A549 (cell line): ENCODE data around the gene SCARB1. TPM values are rescaled to one million over a fixed set of nuclear protein-coding genes. Genes with fewer than 3 reads are reported as not detected.

Source experiments
- ATAC-seq, 2 experiments: fragments of 200-7000 bp in 1 of 2; fragments of >200 bp in 1 of 2; cut with Nextera tagmentation in 1 of 2; cut with Tn5 transposase in 1 of 2; 3 replicates each; pipeline versions ENCODE4 v1.8.0 to v1.9.1; 2018 to 2020; ENCODE audit warnings: mild to moderate bottlenecking in 1 of 2, moderate library complexity in 1 of 2
- CTCF ChIA-PET: fragments of 300-600 bp; sonication (Branson Sonifier 250); formaldehyde crosslinking; extraction: SDS; loops from one replicate; lab custom pipeline; 2021; ENCODE audit warnings: antibody characterized with exemption, inconsistent platforms; lab: Yijun Ruan, JAX
- POLR2A ChIA-PET: fragments of 350-600 bp; formaldehyde crosslinking; extraction: SDS; loops from one replicate; lab custom pipeline; 2021; ENCODE audit warnings: antibody characterized with exemption, inconsistent platforms; lab: Yijun Ruan, JAX
- DNase-seq, 2 experiments: peaks; one replicate each; pipeline versions ENCODE4 v3.0.0 to v3.0.0-alpha.2; 2011 to 2016; ENCODE audit warnings: low read depth in 1 of 2, low spot score in 1 of 2
- FAIRE-seq: peaks from 2 replicates; lab custom pipeline; 2011; peaks lifted over from hg19 to GRCh38; lab: Jason Lieb, UNC
- H3K27ac ChIP-seq, 2 experiments: fragments of >200 bp; sonication (Bioruptor Twin); formaldehyde crosslinking; 3 replicates each; pipeline ENCODE4 v1.5.1; 2016 to 2017
- H3K4me1 ChIP-seq: fragments of >200 bp; sonication (Bioruptor Twin); formaldehyde crosslinking; 3 replicates; pipeline ENCODE4 v1.6.1; 2016
- H3K4me2 ChIP-seq: fragments of >200 bp; sonication (Bioruptor Twin); formaldehyde crosslinking; 3 replicates; pipeline ENCODE4 v1.6.1; 2016
- H3K4me3 ChIP-seq: fragments of >200 bp; sonication (Bioruptor Twin); formaldehyde crosslinking; 3 replicates; pipeline ENCODE4 v1.5.1; 2016
- H3K9me3 ChIP-seq: fragments of >200 bp; sonication (Bioruptor Twin); formaldehyde crosslinking; 3 replicates; pipeline ENCODE4 v1.6.1; 2016
- BCL3 ChIP-seq: fragments of >200 bp; sonication (Bioruptor Twin); formaldehyde crosslinking; IDR thresholded peaks from 3 replicates; pipeline ENCODE4 v1.6.1; 2016
- CHD2 ChIP-seq: fragments of 150-350 bp; IDR thresholded peaks from 2 replicates; pipeline ENCODE4 v1.6.1; 2014; ENCODE audit warnings: low read length; ENCODE audit not compliant: partially characterized antibody
- CHD4 ChIP-seq: fragments of 200-600 bp; sonication (generic); IDR thresholded peaks from 2 replicates; pipeline ENCODE4 v1.6.1; 2016; ENCODE audit warnings: antibody characterized with exemption, mild to moderate bottlenecking, borderline replicate concordance
- EHF ChIP-seq: fragments of 250-450 bp; sonication (Bioruptor Pico); IDR thresholded peaks from 2 replicates; pipeline ENCODE4 v1.5.0; 2020; ENCODE audit warnings: mild to moderate bottlenecking
- EHMT2 ChIP-seq: fragments of 200-600 bp; sonication (generic); IDR thresholded peaks from 2 replicates; pipeline ENCODE4 v1.6.1; 2016; ENCODE audit warnings: antibody characterized with exemption, low read depth, mild to moderate bottlenecking, moderate library complexity
- FOXS1 ChIP-seq: fragments of 250-450 bp; sonication (Bioruptor Pico); IDR thresholded peaks from 2 replicates; pipeline ENCODE4 v1.5.0; 2020; ENCODE audit warnings: mild to moderate bottlenecking, moderate library complexity
- GATA3 ChIP-seq: IDR thresholded peaks from 2 replicates; pipeline ENCODE4 v1.6.1; 2012; ENCODE audit warnings: borderline replicate concordance
- JUN ChIP-seq, 2 experiments: fragments of >200 bp; sonication (Bioruptor Twin); formaldehyde crosslinking; IDR thresholded peaks; 2 replicates in 1 of 2; 3 replicates in 1 of 2; pipeline ENCODE4 v1.6.1; 2016 to 2017
- KDM5A ChIP-seq: fragments of 200-600 bp; sonication (generic); IDR thresholded peaks from 2 replicates; pipeline ENCODE4 v1.6.1; 2016; ENCODE audit warnings: antibody characterized with exemption, mild to moderate bottlenecking
- MAX ChIP-seq: IDR thresholded peaks from 2 replicates; pipeline ENCODE4 v1.6.1; 2012
- NR3C1 ChIP-seq: fragments of >200 bp; sonication (Bioruptor Twin); formaldehyde crosslinking; IDR thresholded peaks from 3 replicates; pipeline ENCODE4 v1.6.1; 2017
- PHF8 ChIP-seq: fragments of 200-600 bp; sonication (generic); IDR thresholded peaks from 2 replicates; pipeline ENCODE4 v1.6.1; 2016; ENCODE audit warnings: low read depth, mild to moderate bottlenecking, antibody characterized with exemption, moderate library complexity, borderline replicate concordance
- POLR2A ChIP-seq: IDR thresholded peaks from 2 replicates; pipeline ENCODE4 v1.6.1; 2012; ENCODE audit warnings: mild to moderate bottlenecking, low read length
- RAD21 ChIP-seq, 2 experiments: fragments of >200 bp in 1 of 2; sonication (Bioruptor Twin) in 1 of 2; formaldehyde crosslinking in 1 of 2; IDR thresholded peaks in 1 of 2; conservative IDR thresholded peaks in 1 of 2; 2 replicates in 1 of 2; 3 replicates in 1 of 2; pipeline ENCODE4 v1.6.1; 2012 to 2018; ENCODE audit warnings: inconsistent platforms in 1 of 2
- RARB ChIP-seq: fragments of 250-450 bp; sonication (Bioruptor Pico); IDR thresholded peaks from 2 replicates; pipeline ENCODE4 v1.8.0; 2021; ENCODE audit warnings: mild to moderate bottlenecking, moderate library complexity
- RNF2 ChIP-seq: fragments of 200-600 bp; sonication (generic); IDR thresholded peaks from 2 replicates; pipeline ENCODE4 v1.6.1; 2016; ENCODE audit warnings: low read depth, mild to moderate bottlenecking, antibody characterized with exemption, moderate library complexity, borderline replicate concordance
- SMC3 ChIP-seq: fragments of >200 bp; sonication (Bioruptor Twin); formaldehyde crosslinking; IDR thresholded peaks from 3 replicates; pipeline ENCODE4 v1.6.1; 2018; ENCODE audit warnings: inconsistent platforms
- SREBF2 ChIP-seq: fragments of 450-650 bp; IDR thresholded peaks from 2 replicates; pipeline ENCODE4 v1.6.1; 2014; ENCODE audit warnings: mild to moderate bottlenecking, moderate library complexity
- TP53 ChIP-seq: fragments of 250-450 bp; sonication (Bioruptor Pico); IDR thresholded peaks from 2 replicates; pipeline ENCODE4 v1.5.0; 2021; ENCODE audit warnings: mild to moderate bottlenecking, moderate library complexity
- USF2 ChIP-seq: fragments of 450-650 bp; IDR thresholded peaks from 2 replicates; pipeline ENCODE4 v1.6.1; 2014; ENCODE audit warnings: antibody characterized with exemption
- ZC3H11A ChIP-seq: fragments of 450-650 bp; IDR thresholded peaks from 2 replicates; pipeline ENCODE4 v1.6.1; 2014; ENCODE audit warnings: antibody characterized with exemption, mild to moderate bottlenecking
- ZSCAN20 ChIP-seq: fragments of 250-450 bp; sonication (Bioruptor Pico); IDR thresholded peaks from 2 replicates; pipeline ENCODE4 v1.8.0; 2022; ENCODE audit warnings: mild to moderate bottlenecking, moderate library complexity
- WGBS: methylation state at CpG from one replicate; pipeline ENCODE4 v1.1.6; 2017; ENCODE audit errors: missing lambda C conversion rate; 5-methylcytosine and 5-hydroxymethylcytosine counted together
- polyA plus RNA-seq, 4 experiments: library from polyadenylated mRNA; depleted of rRNA in 3 of 4; stranded (reverse); fragments of >200 nt; fragmentation: RNase III in 1 of 4; extraction: RNeasy Plus Mini Kit Qiagen cat#74134 plus additional on column Dnase treatment in 1 of 4; gene quantifications; 2 replicates in 3 of 4; 3 replicates in 1 of 4; pipeline ENCODE4 v1.2.3, GENCODE V29; 2011 to 2017
- TF ChIP-seq, protein P1 (sequence below): IDR thresholded peaks from 2 replicates; pipeline ENCODE4 v1.6.1; 2012
- TF ChIP-seq, protein P2 (sequence below): fragments of 200-600 bp; sonication (generic); IDR thresholded peaks from 2 replicates; pipeline ENCODE4 v1.6.1; 2016; ENCODE audit warnings: antibody characterized with exemption, mild to moderate bottlenecking, moderate library complexity

SCARB1 gene
- polyA plus RNA-seq, 2 of the 4 experiments (the other 2 are of a cell fraction) = 81.1 to 154 TPM

- H3K27ac ChIP-seq = no peak overlapping the region
- POLR2A ChIA-PET = no interaction called here
- TF ChIP-seq RARB (CRISPR knock-in tag) (no peak), RNF2 (no peak), EHF (CRISPR knock-in tag) (no peak), ZSCAN20 (CRISPR knock-in tag) (no peak), TP53 (no peak), SMC3 (no peak), CHD4 (no peak), CHD2 (no peak), JUN (IDR thresholded peaks at IDR 0.05) (no peak), BCL3 (no peak)
- TF ChIP-seq, protein P1, sequence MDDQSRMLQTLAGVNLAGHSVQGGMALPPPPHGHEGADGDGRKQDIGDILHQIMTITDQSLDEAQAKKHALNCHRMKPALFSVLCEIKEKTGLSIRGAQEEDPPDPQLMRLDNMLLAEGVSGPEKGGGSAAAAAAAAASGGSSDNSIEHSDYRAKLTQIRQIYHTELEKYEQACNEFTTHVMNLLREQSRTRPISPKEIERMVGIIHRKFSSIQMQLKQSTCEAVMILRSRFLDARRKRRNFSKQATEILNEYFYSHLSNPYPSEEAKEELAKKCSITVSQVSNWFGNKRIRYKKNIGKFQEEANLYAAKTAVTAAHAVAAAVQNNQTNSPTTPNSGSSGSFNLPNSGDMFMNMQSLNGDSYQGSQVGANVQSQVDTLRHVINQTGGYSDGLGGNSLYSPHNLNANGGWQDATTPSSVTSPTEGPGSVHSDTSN = no peak
- TF ChIP-seq, all 56 proteins: peak for 0
- FAIRE-seq (no peak), ATAC-seq (no peak), DNase-seq (no peak)
- WGBS = 92% methylated on average over 4 of the region's 4 CpGs
- H3K4me1 ChIP-seq = peaks cover under 1% of the 10 kb centered on the region; the same call in 1 of the 3 replicates
- no peak overlapping the region for H3K4me3 ChIP-seq
- H3K9me3 ChIP-seq = no peaks in the 10 kb centered on the region
- H3K4me2 ChIP-seq = no peak overlapping the region
- CTCF ChIA-PET = interaction anchor here (0.7 kb wide), 1 partner anchor 28 kb away, joined by 3 read pairs; no protein-coding TSS in a partner anchor
Measured at GRCh38 chr12:124809391-124809790, 54.3 kb downstream of the SCARB1 start.

GRCh38 chr12:124808272-124808671, 55.4 kb downstream of the SCARB1 start:
- H3K4me3 ChIP-seq = no peak overlapping the region
- H3K4me1 ChIP-seq = peaks cover 7% of the 10 kb centered on the region; the same call in 2 of the 3 replicates
- WGBS = 84% methylated on average over 2 of the region's 2 CpGs
- DNase-seq (no peak), ATAC-seq (no peak), FAIRE-seq (no peak)
- no peak overlapping the region for H3K27ac ChIP-seq
- H3K4me2 ChIP-seq = no peak overlapping the region
- TF ChIP-seq SREBF2 (no peak), CHD2 (no peak), PHF8 (no peak), KDM5A (no peak), GATA3 (no peak), RARB (CRISPR knock-in tag) (no peak), EHMT2 (no peak), ZC3H11A (no peak), NR3C1 (no peak), POLR2A (no peak), RAD21 (conservative IDR thresholded peaks at IDR 0.05 in 1 of 2, IDR thresholded peaks at IDR 0.05 in 1 of 2) (no peak), FOXS1 (CRISPR knock-in tag) (no peak), MAX (no peak), TP53 (no peak), USF2 (no peak)
- TF ChIP-seq, protein P2, sequence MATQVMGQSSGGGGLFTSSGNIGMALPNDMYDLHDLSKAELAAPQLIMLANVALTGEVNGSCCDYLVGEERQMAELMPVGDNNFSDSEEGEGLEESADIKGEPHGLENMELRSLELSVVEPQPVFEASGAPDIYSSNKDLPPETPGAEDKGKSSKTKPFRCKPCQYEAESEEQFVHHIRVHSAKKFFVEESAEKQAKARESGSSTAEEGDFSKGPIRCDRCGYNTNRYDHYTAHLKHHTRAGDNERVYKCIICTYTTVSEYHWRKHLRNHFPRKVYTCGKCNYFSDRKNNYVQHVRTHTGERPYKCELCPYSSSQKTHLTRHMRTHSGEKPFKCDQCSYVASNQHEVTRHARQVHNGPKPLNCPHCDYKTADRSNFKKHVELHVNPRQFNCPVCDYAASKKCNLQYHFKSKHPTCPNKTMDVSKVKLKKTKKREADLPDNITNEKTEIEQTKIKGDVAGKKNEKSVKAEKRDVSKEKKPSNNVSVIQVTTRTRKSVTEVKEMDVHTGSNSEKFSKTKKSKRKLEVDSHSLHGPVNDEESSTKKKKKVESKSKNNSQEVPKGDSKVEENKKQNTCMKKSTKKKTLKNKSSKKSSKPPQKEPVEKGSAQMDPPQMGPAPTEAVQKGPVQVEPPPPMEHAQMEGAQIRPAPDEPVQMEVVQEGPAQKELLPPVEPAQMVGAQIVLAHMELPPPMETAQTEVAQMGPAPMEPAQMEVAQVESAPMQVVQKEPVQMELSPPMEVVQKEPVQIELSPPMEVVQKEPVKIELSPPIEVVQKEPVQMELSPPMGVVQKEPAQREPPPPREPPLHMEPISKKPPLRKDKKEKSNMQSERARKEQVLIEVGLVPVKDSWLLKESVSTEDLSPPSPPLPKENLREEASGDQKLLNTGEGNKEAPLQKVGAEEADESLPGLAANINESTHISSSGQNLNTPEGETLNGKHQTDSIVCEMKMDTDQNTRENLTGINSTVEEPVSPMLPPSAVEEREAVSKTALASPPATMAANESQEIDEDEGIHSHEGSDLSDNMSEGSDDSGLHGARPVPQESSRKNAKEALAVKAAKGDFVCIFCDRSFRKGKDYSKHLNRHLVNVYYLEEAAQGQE = no peak
- TF ChIP-seq, protein P1 = no peak
- H3K9me3 ChIP-seq = no peaks in the 10 kb centered on the region
- ChIA-PET POLR2A (no interaction called here), CTCF (interaction anchor here (1.3 to 1.5 kb wide), 3 partner anchors 11 to 112 kb away, joined by 3 read pairs; no protein-coding TSS in a partner anchor)
